ENCODE measurements around the gene NRXN3. TPM values are rescaled to one million over a fixed set of nuclear protein-coding genes. Genes with fewer than 3 reads are reported as not detected.

The NRXN3 gene
- total RNA-seq, 6 experiments from 2014 or later, result 0.07 to 0.28 (median 0.11) TPM; not detected in 2

DNA sequence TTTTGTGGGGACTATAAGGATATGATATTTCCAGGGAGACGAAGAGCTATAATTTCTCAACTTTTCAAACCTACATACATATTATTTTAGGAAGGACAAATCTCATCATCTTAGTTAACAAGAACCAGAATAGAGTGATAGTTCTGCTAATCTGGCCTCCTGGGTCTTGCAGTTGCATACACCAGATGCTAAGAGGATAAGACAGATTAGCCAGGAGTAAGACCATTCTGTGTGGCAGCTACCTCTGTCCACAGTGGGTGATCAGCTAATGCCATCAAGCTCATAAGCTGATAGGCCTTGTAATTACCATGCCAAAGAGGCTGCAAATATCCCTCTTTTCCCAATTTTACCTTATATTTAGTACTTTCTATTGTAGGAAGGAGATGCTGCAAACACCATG is 776.8 kb downstream of the NRXN3 start:
- Mint-ChIP-seq H3K27me3 (ENCODE audit: insufficient read depth) (peaks cover 5% of the 10 kb centered on the region; the same call in 1 of the 2 replicates), H3K36me3 (ENCODE audit: low read depth) (no peaks in the 10 kb centered on the region), H3K4me1 (ENCODE audit: low read depth) (peaks cover 20% of the 10 kb centered on the region), H3K9me3 (no peaks in the 10 kb centered on the region), H3K27ac (no peak overlapping the region), H3K4me3 (no peak overlapping the region)
- TF ChIP-seq CTCF (IDR thresholded peaks at IDR 0.05), result no peak
- no peak for DNase-seq

DNA sequence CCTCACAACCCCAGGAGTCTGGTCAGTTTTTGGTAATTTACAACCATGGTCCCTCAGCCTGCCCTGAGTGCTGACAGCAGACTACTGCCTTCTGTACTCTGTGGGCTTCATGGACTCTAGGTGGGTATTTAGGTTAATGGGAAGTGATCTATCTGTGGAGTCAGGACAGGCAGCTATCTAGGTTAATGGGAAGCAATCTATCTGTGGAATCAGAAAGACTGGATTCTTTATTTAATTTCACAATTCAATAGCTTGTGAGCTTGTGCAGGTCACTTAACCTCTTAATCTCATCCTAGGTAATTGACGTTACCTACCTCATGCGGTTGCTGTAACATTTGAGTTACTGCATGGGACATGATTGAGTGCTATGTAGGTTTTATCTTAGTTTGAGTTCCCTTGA is 777.5 kb downstream of the NRXN3 start:
- DNase-seq, result no peak
- Mint-ChIP-seq H3K4me1 (ENCODE audit: low read depth) (peaks cover 26% of the 10 kb centered on the region), H3K27ac (no peak overlapping the region), H3K4me3 (no peak overlapping the region), H3K27me3 (ENCODE audit: insufficient read depth) (peaks cover 5% of the 10 kb centered on the region; the same call in 1 of the 2 replicates), H3K9me3 (no peaks in the 10 kb centered on the region), H3K36me3 (ENCODE audit: low read depth) (no peaks in the 10 kb centered on the region)
- TF ChIP-seq CTCF (IDR thresholded peaks at IDR 0.05), result no peak

GRCh38 chr14:78950649-78951048 is 780.5 kb downstream of the NRXN3 start:
- H3K27ac Mint-ChIP-seq, result peak overlapping the region; percentile 67
- no peaks in the 10 kb centered on the region for H3K27me3 Mint-ChIP-seq (ENCODE audit: insufficient read depth)
- peak overlapping the region; percentile 51 for H3K4me3 Mint-ChIP-seq
- peaks cover 26% of the 10 kb centered on the region for H3K4me1 Mint-ChIP-seq (ENCODE audit: low read depth)
- no peaks in the 10 kb centered on the region for H3K36me3 Mint-ChIP-seq (ENCODE audit: low read depth)
- no peak for TF ChIP-seq CTCF (IDR thresholded peaks at IDR 0.05)
- H3K9me3 Mint-ChIP-seq, result no peaks in the 10 kb centered on the region
- DNase-seq, result peak; percentile 38

- H3K27me3 Mint-ChIP-seq (ENCODE audit: insufficient read depth), result no peaks in the 10 kb centered on the region
- H3K4me1 Mint-ChIP-seq (ENCODE audit: low read depth), result peaks cover 26% of the 10 kb centered on the region
- TF ChIP-seq CTCF (IDR thresholded peaks at IDR 0.05), result no peak
- DNase-seq, result peak; percentile 15
- H3K27ac Mint-ChIP-seq, result no peak overlapping the region
- H3K9me3 Mint-ChIP-seq, result no peaks in the 10 kb centered on the region
- H3K4me3 Mint-ChIP-seq, result no peak overlapping the region
- no peaks in the 10 kb centered on the region for H3K36me3 Mint-ChIP-seq (ENCODE audit: low read depth)
Measured at GRCh38 chr14:78951602-78952001, 781.4 kb downstream of the NRXN3 start.

- H3K27me3 Mint-ChIP-seq (ENCODE audit: insufficient read depth), result no peaks in the 10 kb centered on the region
- H3K4me3 Mint-ChIP-seq, result peak overlapping the region; percentile 75; the same call in 1 of the 2 replicates
Measured at GRCh38 chr14:78959674-78960264, 789.6 kb downstream of the NRXN3 start.

More at GRCh38 chr14:78959674-78960264, 789.6 kb downstream of the NRXN3 start:
- no peaks in the 10 kb centered on the region for H3K9me3 Mint-ChIP-seq
- peak; percentile 66 for DNase-seq
- peak overlapping the region; percentile 29; the same call in 1 of the 2 replicates for H3K27ac Mint-ChIP-seq
- no peaks in the 10 kb centered on the region for H3K36me3 Mint-ChIP-seq (ENCODE audit: low read depth)
- H3K4me1 Mint-ChIP-seq (ENCODE audit: low read depth), result peaks cover 25% of the 10 kb centered on the region
- TF ChIP-seq CTCF (IDR thresholded peaks at IDR 0.05), result peak; percentile 97
